ENCODE results near the gene NUP214.
"Not testable (repeated sequence)": the region's sequence is repeated elsewhere in the genome, so short reads cannot be mapped to it uniquely, and the experiment has no call there.

The NUP214 gene

GRCh38 chr9:131198041-131198715 lies 72.8 kb downstream of the NUP214 start:
- DNase-seq, result peak; percentile 72

GRCh38 chr9:131201856-131202255 lies 76.5 kb downstream of the NUP214 start:
- no peak for DNase-seq

GRCh38 chr9:131203431-131204218 lies 78.2 kb downstream of the NUP214 start:
- no peak for DNase-seq

GRCh38 chr9:131204285-131204684 lies 78.9 kb downstream of the NUP214 start:
- DNase-seq, result no peak

- no peak for DNase-seq
Measured at GRCh38 chr9:131206495-131206894, 81.1 kb downstream of the NUP214 start.

- DNase-seq, result not testable (repeated sequence)
Measured at GRCh38 chr9:131211920-131212319, 86.5 kb downstream of the NUP214 start.

- no peak for DNase-seq
Measured at GRCh38 chr9:131214286-131214856, 89.0 kb downstream of the NUP214 start.

- DNase-seq, result no peak
Measured at GRCh38 chr9:131214876-131215275, 89.5 kb downstream of the NUP214 start.

GRCh38 chr9:131216806-131217205 lies 91.4 kb downstream of the NUP214 start:
- no peak for DNase-seq

GRCh38 chr9:131217331-131218031 lies 92.1 kb downstream of the NUP214 start:
- peak; percentile 13 for DNase-seq

GRCh38 chr9:131218370-131218769 lies 93.0 kb downstream of the NUP214 start:
- DNase-seq, result no peak

- DNase-seq, result no peak
Measured at GRCh38 chr9:131220485-131220884, 95.1 kb downstream of the NUP214 start.

- DNase-seq, result no peak
Measured at GRCh38 chr9:131222460-131222859, 97.1 kb downstream of the NUP214 start.

- no peak for DNase-seq
Measured at GRCh38 chr9:131226226-131226625, 100.8 kb downstream of the NUP214 start.

GRCh38 chr9:131227112-131227958 lies 101.9 kb downstream of the NUP214 start:
- DNase-seq, result peak; percentile 82

GRCh38 chr9:131227959-131228460 lies 102.6 kb downstream of the NUP214 start:
- DNase-seq, result peak; percentile 87

- no peak for DNase-seq
Measured at GRCh38 chr9:131228988-131229387, 103.6 kb downstream of the NUP214 start.

- DNase-seq, result no peak
Measured at GRCh38 chr9:131233556-131233955, 108.2 kb downstream of the NUP214 start.

GRCh38 chr9:131233995-131234394 lies 108.6 kb downstream of the NUP214 start:
- DNase-seq, result no peak

GRCh38 chr9:131234799-131235479 lies 109.6 kb downstream of the NUP214 start:
- DNase-seq, result no peak

- no peak for DNase-seq
Measured at GRCh38 chr9:131235480-131235851, 110.1 kb downstream of the NUP214 start.

GRCh38 chr9:131236161-131236560 lies 110.8 kb downstream of the NUP214 start:
- DNase-seq, result no peak

Data from NCI-H345 (cell line).